Measurements from ENCODE around the gene SPIRE1. TPM values are rescaled to one million over a fixed set of nuclear protein-coding genes. Genes with fewer than 3 reads are reported as not detected.
"Not testable (repeated sequence)": the region's sequence is repeated elsewhere in the genome, so short reads cannot be mapped to it uniquely, and the experiment has no call there.

SPIRE1 gene
- total RNA-seq, 5 donors from 2014 or later (not counting 1 experiment from before 2014, with no cell fraction given) = 1.1 to 2.9 (median 1.4) TPM

- WGBS (ENCODE audit: insufficient coverage) = no CpG with 5 or more reads among the region's 4 CpGs
- CTCF ChIA-PET = not testable (repeated sequence)
Measured at GRCh38 chr18:12539158-12539557, 118.7 kb downstream of the SPIRE1 start.

GRCh38 chr18:12534820-12535219 lies 123.1 kb downstream of the SPIRE1 start:
- Mint-ChIP-seq H3K27me3 (peaks cover 0 to 3% of the 10 kb centered on the region in 2 donors), H3K27ac (no peak overlapping the region), H3K4me3 (no peak overlapping the region), H3K4me1 (no peaks in the 10 kb centered on the region), H3K36me3 (no peaks in the 10 kb centered on the region), H3K9me3 (peaks cover 0 to 4% (median 0%) of the 10 kb centered on the region in 3 donors)
- Histone ChIP-seq H3K4me1 (ENCODE audit: control insufficient read depth in 1 of 2, extremely low read depth in 1 of 2, insufficient read depth in 2 of 2, low read length in 2 of 2) (no peaks in the 10 kb centered on the region), H3K4me3 (ENCODE audit: control insufficient read depth in 1 of 2, extremely low read depth in 1 of 2, low read length in 1 of 2) (no peak overlapping the region), H3K27ac (ENCODE audit: low read length) (no peak overlapping the region), H3K27me3 (replicated peaks in 1 of 2; ENCODE audit: control insufficient read depth in 2 of 2, extremely low read depth in 1 of 2, insufficient read depth in 2 of 2, low read length in 1 of 2) (no peaks in the 10 kb centered on the region), H3K36me3 (ENCODE audit: control insufficient read depth in 2 of 2, extremely low read depth in 1 of 2, insufficient read depth in 1 of 2, low read length in 1 of 2) (no peaks in the 10 kb centered on the region), H3K9me3 (no peaks in the 10 kb centered on the region)
- POLR2A ChIA-PET = no interaction called here
- no CpG with 5 or more reads among the region's 2 CpGs for WGBS (ENCODE audit: insufficient coverage)
- CTCF ChIA-PET = interaction anchor here in 1 of 2 donors (0.8 kb wide), 1 partner anchor 21 kb away, joined by 3 read pairs; no protein-coding TSS in a partner anchor
- ATAC-seq (replicated peaks in 1 of 4) (no peak), DNase-seq (no peak)

More at GRCh38 chr18:12539158-12539557, 118.7 kb downstream of the SPIRE1 start:
- H3K36me3 ChIP-seq (ENCODE audit: control insufficient read depth in 2 of 2, extremely low read depth in 1 of 2, insufficient read depth in 1 of 2, low read length in 1 of 2); H3K4me3 Mint-ChIP-seq; H3K27ac Mint-ChIP-seq; H3K9me3 ChIP-seq; H3K4me1 Mint-ChIP-seq; H3K27ac ChIP-seq (ENCODE audit: low read length); H3K4me3 ChIP-seq (ENCODE audit: control insufficient read depth in 1 of 2, extremely low read depth in 1 of 2, low read length in 1 of 2); H3K27me3 Mint-ChIP-seq; H3K27me3 ChIP-seq (replicated peaks in 1 of 2; ENCODE audit: control insufficient read depth in 2 of 2, extremely low read depth in 1 of 2, insufficient read depth in 2 of 2, low read length in 1 of 2); H3K36me3 Mint-ChIP-seq; DNase-seq; POLR2A ChIA-PET; H3K4me1 ChIP-seq (ENCODE audit: control insufficient read depth in 1 of 2, extremely low read depth in 1 of 2, insufficient read depth in 2 of 2, low read length in 2 of 2); ATAC-seq (replicated peaks in 1 of 4): not testable (repeated sequence)
- peaks cover 0 to 29% (median 11%) of the 10 kb centered on the region in 3 donors for H3K9me3 Mint-ChIP-seq

- no peak for ATAC-seq (replicated peaks in 1 of 4)
- H3K9me3 Mint-ChIP-seq = no peaks in the 10 kb centered on the region
- Histone ChIP-seq H3K4me3 (ENCODE audit: control insufficient read depth in 1 of 2, extremely low read depth in 1 of 2, low read length in 1 of 2) (no peak overlapping the region), H3K4me1 (ENCODE audit: control insufficient read depth in 1 of 2, extremely low read depth in 1 of 2, insufficient read depth in 2 of 2, low read length in 2 of 2) (no peaks in the 10 kb centered on the region), H3K9me3 (no peaks in the 10 kb centered on the region), H3K36me3 (ENCODE audit: control insufficient read depth in 2 of 2, extremely low read depth in 1 of 2, insufficient read depth in 1 of 2, low read length in 1 of 2) (no peaks in the 10 kb centered on the region), H3K27me3 (replicated peaks in 1 of 2; ENCODE audit: control insufficient read depth in 2 of 2, extremely low read depth in 1 of 2, insufficient read depth in 2 of 2, low read length in 1 of 2) (no peaks in the 10 kb centered on the region), H3K27ac (ENCODE audit: low read length) (no peak overlapping the region)
- no peaks in the 10 kb centered on the region for H3K36me3 Mint-ChIP-seq
- H3K27ac Mint-ChIP-seq = no peak overlapping the region
- WGBS (ENCODE audit: insufficient coverage) = 100% methylated on average over 2 of the region's 3 CpGs
- no peak overlapping the region for H3K4me3 Mint-ChIP-seq
- ChIA-PET CTCF (interaction anchor here in 1 of 2 donors (1.0 kb wide), 1 partner anchor 12 kb away, joined by 3 read pairs; no protein-coding TSS in a partner anchor), POLR2A (no interaction called here)
- peaks cover 0 to 3% of the 10 kb centered on the region in 2 donors for H3K27me3 Mint-ChIP-seq
- no peaks in the 10 kb centered on the region for H3K4me1 Mint-ChIP-seq
- no peak for DNase-seq
Measured at GRCh38 chr18:12532661-12533060, 125.2 kb downstream of the SPIRE1 start.

- ChIA-PET CTCF (interaction anchor here in 1 of 2 donors (1.0 kb wide), 1 partner anchor 13 kb away, joined by 3 read pairs; no protein-coding TSS in a partner anchor), POLR2A (interaction anchor here in 1 of 2 donors (0.6 kb wide), 1 partner anchor 303 kb away, joined by 6 read pairs; no protein-coding TSS in a partner anchor)
- no peaks in the 10 kb centered on the region for H3K36me3 Mint-ChIP-seq
- DNase-seq = no peak
- H3K27me3 ChIP-seq (replicated peaks in 1 of 2; ENCODE audit: control insufficient read depth in 2 of 2, extremely low read depth in 1 of 2, insufficient read depth in 2 of 2, low read length in 1 of 2) = no peaks in the 10 kb centered on the region
- ATAC-seq (replicated peaks in 1 of 4) = no peak
- H3K4me1 Mint-ChIP-seq = no peaks in the 10 kb centered on the region
- no CpG with 5 or more reads among the region's 1 CpG for WGBS (ENCODE audit: insufficient coverage)
- H3K9me3 Mint-ChIP-seq = no peaks in the 10 kb centered on the region
- no peaks in the 10 kb centered on the region for H3K4me1 ChIP-seq (ENCODE audit: control insufficient read depth in 1 of 2, extremely low read depth in 1 of 2, insufficient read depth in 2 of 2, low read length in 2 of 2)
- H3K27ac ChIP-seq (ENCODE audit: low read length) = no peak overlapping the region
- peaks cover 0 to 3% of the 10 kb centered on the region in 2 donors for H3K27me3 Mint-ChIP-seq
- no peak overlapping the region for H3K4me3 ChIP-seq (ENCODE audit: control insufficient read depth in 1 of 2, extremely low read depth in 1 of 2, low read length in 1 of 2)
- H3K36me3 ChIP-seq (ENCODE audit: control insufficient read depth in 2 of 2, extremely low read depth in 1 of 2, insufficient read depth in 1 of 2, low read length in 1 of 2) = no peaks in the 10 kb centered on the region
- H3K27ac Mint-ChIP-seq = no peak overlapping the region
- no peak overlapping the region for H3K4me3 Mint-ChIP-seq
- no peaks in the 10 kb centered on the region for H3K9me3 ChIP-seq
Measured at GRCh38 chr18:12531749-12532148, 126.2 kb downstream of the SPIRE1 start.

GRCh38 chr18:12520442-12520992 lies 137.4 kb downstream of the SPIRE1 start:
- H3K27ac ChIP-seq (ENCODE audit: low read length) = no peak overlapping the region
- 67% methylated on average over 1 of the region's 5 CpGs for WGBS (ENCODE audit: insufficient coverage)
- H3K27me3 ChIP-seq (replicated peaks in 1 of 2; ENCODE audit: control insufficient read depth in 2 of 2, extremely low read depth in 1 of 2, insufficient read depth in 2 of 2, low read length in 1 of 2) = peaks cover 0 to 7% of the 10 kb centered on the region in 2 experiments
- Mint-ChIP-seq H3K4me1 (no peaks in the 10 kb centered on the region), H3K27me3 (no peaks in the 10 kb centered on the region), H3K36me3 (no peaks in the 10 kb centered on the region), H3K27ac (no peak overlapping the region), H3K4me3 (no peak overlapping the region), H3K9me3 (no peaks in the 10 kb centered on the region)
- ChIA-PET CTCF (interaction anchor here in 1 of 2 donors (1.0 kb wide), 1 partner anchor 8 kb away, joined by 3 read pairs; no protein-coding TSS in a partner anchor), POLR2A (no interaction called here)
- no peak overlapping the region for H3K4me3 ChIP-seq (ENCODE audit: control insufficient read depth in 1 of 2, extremely low read depth in 1 of 2, low read length in 1 of 2)
- ATAC-seq (replicated peaks in 1 of 4) (no peak), DNase-seq (no peak)
- H3K4me1 ChIP-seq (ENCODE audit: control insufficient read depth in 1 of 2, extremely low read depth in 1 of 2, insufficient read depth in 2 of 2, low read length in 2 of 2) = no peaks in the 10 kb centered on the region
- H3K9me3 ChIP-seq = no peaks in the 10 kb centered on the region
- no peaks in the 10 kb centered on the region for H3K36me3 ChIP-seq (ENCODE audit: control insufficient read depth in 2 of 2, extremely low read depth in 1 of 2, insufficient read depth in 1 of 2, low read length in 1 of 2)

GRCh38 chr18:12518832-12519531 lies 138.9 kb downstream of the SPIRE1 start:
- ATAC-seq (replicated peaks in 1 of 4) (no peak), DNase-seq (no peak)
- Mint-ChIP-seq H3K27me3 (no peaks in the 10 kb centered on the region), H3K36me3 (no peaks in the 10 kb centered on the region), H3K27ac (no peak overlapping the region), H3K4me1 (no peaks in the 10 kb centered on the region), H3K9me3 (no peaks in the 10 kb centered on the region), H3K4me3 (no peak overlapping the region)
- H3K4me1 ChIP-seq (ENCODE audit: control insufficient read depth in 1 of 2, extremely low read depth in 1 of 2, insufficient read depth in 2 of 2, low read length in 2 of 2) = no peaks in the 10 kb centered on the region
- no peak overlapping the region for H3K27ac ChIP-seq (ENCODE audit: low read length)
- no peak overlapping the region for H3K4me3 ChIP-seq (ENCODE audit: control insufficient read depth in 1 of 2, extremely low read depth in 1 of 2, low read length in 1 of 2)
- peaks cover 0 to 7% of the 10 kb centered on the region in 2 experiments for H3K27me3 ChIP-seq (replicated peaks in 1 of 2; ENCODE audit: control insufficient read depth in 2 of 2, extremely low read depth in 1 of 2, insufficient read depth in 2 of 2, low read length in 1 of 2)
- H3K9me3 ChIP-seq = no peaks in the 10 kb centered on the region
- CTCF ChIA-PET = no interaction called here
- WGBS (ENCODE audit: insufficient coverage) = 77% methylated on average over 3 of the region's 6 CpGs
- no peaks in the 10 kb centered on the region for H3K36me3 ChIP-seq (ENCODE audit: control insufficient read depth in 2 of 2, extremely low read depth in 1 of 2, insufficient read depth in 1 of 2, low read length in 1 of 2)
- POLR2A ChIA-PET = no interaction called here

All from T-cell (primary cell).